ENCODE measurements around the gene ZRANB3.
"Not testable (repeated sequence)": the region's sequence is repeated elsewhere in the genome, so short reads cannot be mapped to it uniquely, and the experiment has no call there.

ZRANB3 gene

GRCh38 chr2:135113322-135113721 lies 417.7 kb downstream of the ZRANB3 start:
- DNase-seq = no peak

DNA sequence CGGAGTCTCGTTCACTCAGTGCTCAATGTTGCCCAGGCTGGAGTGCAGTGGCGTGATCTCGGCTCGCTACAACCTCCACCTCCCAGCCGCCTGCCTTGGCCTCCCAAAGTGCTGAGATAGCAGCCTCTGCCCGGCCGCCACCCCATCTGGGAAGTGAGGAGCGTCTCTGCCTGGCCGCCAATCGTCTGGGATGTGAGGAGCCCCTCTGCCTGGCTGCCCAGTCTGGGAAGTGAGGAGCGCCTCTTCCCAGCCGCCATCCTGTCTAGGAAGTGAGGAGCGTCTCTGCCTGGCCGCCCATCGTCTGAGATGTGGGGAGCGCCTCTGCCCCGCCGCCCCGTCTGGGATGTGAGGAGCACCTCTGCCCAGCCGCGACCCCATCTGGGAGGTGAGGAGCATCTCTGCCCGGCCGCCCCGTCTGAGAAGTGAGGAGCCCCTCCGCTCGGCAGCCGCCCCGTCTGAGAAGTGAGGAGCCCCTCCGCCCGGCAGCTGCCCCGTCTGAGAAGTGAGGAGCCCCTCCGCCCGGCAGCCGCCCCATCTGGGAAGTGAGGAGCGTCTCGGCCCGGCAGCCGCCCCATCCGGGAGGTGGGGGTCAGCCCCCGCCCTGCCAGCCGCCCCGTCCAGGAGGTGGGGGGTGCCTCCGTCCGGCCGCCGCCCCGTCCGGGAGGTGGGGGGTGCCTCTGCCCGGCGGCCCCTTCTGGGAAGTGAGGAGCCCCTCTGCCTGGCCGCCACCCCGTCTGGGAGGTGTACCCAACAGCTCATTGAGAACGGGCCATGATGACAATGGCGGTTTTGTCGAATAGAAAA lies 425.3 kb downstream of the ZRANB3 start:
- DNase-seq = not testable (repeated sequence)

- no peak for DNase-seq
These were observed 427.2 kb downstream of the ZRANB3 start for GRCh38 chr2:135103843-135104242.

DNA sequence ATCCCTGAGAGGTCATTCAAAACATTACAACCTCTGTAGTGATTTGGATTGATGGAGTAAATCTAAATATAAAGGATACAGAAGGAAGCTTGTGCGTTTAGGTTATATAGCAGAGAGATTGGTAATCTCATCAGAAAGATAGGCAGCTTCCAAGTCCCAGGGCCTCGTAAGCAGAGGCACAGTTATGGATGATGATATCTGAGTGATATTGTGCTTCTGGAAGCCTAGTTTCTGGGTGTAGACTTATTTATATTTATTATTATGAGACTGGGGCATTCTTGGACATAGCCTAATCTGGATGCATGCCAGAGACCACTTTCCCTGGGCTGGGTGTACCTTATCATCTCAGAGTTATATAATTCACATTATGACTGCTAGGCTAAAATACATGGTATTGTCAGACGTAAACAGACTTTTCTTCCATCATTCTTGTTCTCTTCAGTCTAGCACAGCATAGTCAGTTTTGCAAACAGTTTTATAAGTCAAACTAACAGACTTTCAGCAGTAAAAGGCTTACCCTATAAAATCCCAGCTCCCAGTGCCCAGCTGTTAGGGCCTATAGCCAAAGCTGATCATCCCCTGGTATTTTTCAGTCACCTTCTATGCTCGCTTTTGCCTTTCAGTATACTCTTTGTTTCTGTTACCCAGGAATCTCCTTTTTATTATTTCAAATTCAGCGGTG lies 431.1 kb downstream of the ZRANB3 start:
- DNase-seq = no peak

GRCh38 chr2:135097532-135098231 lies 433.3 kb downstream of the ZRANB3 start:
- DNase-seq = no peak

DNA sequence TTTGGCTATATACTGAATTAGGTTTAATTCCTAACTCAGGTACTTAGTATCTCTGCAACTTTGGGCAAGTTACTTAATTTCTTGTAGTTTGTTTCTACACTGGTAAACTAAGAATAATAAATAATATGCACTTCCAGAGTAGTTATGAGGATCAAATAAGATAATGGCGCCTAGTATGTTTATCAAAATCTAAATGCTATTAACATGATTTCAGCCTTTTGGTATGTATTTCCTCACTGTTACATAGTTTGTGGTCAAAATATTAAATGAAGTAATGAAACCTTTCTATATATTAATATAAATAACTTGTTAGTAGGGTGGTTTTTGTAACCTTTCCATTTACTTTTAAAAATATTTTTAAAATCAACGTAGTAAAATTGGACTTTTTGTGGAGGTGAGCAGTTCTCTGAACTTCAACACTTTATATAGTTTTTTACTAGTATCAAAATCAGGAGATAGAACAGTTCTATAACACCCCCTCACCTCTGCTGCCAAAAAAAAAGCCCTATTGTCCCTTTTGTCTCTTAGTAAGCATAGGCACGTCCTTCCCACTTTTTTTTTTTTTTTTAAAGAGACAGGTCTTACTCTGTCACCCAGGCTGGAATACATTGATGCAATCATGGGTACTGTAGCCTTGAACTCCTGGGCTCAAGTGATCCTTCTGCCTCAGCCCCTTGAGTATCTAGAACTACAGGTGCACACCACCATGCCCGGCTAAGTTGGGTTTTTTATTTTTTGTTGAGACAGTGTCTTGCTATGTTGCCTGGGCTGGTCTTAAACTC lies 434.2 kb downstream of the ZRANB3 start:
- DNase-seq = no peak

DNA sequence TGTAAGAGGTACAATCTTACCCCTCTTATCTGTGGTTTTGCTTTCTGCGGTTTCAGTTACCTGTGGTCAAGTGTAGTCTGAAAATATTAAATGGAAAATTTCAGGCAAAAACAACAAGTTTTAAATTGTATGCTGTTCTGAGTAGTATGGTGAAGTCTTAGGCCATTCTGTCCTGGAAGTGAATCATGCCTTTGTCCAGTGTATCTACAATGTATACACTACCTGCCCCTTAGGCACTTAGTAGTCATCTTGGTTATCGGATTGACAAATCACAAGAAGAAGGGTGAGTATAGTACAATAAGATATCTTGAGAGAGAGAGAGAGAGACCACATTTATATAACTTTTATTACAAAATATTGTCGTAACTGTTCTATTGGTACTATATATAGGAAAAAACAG lies 435.4 kb downstream of the ZRANB3 start:
- no peak for DNase-seq

- DNase-seq = no peak
These were observed 436.5 kb downstream of the ZRANB3 start for GRCh38 chr2:135094508-135094907.

DNA sequence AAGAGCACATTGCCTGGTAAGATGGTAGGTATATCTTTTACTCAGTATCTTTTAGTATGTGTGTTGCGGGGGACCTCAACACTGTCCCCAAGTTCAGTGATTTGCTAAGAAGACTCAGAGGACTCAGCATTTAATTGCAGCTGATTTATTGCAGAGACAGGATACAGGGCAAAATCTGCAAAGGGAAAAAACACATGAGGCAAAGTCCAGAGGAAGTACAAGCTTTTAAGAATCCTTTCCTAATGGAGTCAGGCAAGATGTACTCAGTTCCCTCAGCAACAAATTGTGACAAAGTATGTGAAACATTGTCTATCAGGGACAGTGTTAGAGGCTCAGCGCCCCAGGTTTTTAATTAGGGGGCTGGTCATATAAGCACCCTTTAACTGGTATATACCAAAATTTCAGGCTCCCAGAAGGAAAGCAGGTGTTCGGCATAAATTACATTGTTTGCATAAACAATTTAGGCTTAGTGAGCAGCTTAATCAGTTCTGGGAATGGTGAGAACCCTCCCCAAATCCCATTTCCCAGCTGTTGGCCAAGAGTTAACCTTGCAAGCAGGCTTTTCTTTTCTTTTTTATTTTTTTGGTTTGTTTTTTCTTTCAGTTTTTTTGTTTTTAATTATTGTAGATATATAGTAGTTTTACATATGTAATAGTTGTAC lies 437.2 kb downstream of the ZRANB3 start:
- no peak for DNase-seq

DNA sequence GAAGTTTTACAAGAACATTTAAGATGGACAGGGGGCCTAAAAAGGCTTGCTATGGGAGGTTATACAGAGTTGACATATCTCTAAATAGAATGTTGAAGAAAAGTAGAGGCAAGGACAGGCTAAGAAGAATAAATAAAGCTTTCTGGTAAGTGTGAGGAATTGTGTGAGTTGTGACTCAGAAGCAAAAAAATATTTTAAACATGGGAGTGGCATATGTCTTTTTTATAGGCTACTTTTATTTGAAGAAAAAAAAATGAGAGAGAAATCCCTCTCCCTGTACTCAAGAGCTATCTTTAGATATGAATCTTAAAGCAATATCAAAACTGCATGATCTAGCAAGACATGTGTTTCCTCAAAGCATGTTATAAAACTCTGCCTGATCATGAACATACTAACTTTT lies 437.8 kb downstream of the ZRANB3 start:
- no peak for DNase-seq

- DNase-seq = no peak
These were observed 439.3 kb downstream of the ZRANB3 start for GRCh38 chr2:135091681-135092080.

DNA sequence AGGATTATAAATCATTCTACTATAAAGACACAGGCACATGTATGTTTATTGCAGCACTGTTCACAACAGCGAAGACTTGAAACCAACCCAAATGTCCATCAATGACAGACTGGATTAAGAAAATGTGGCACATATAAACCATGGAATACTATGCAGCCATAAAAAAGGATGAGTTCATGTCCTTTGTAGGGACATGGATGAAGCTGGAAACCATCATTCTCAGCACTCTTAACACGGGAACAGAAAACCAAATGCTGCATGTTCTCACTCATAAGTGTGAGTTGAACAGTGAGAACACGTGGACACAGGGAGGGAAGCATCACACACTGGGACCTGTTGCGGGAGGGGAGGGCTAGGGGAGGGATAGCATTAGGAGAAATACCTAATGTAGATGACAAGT lies 441.4 kb downstream of the ZRANB3 start:
- DNase-seq = not testable (repeated sequence)
